Right lobe of liver (tissue), 6 donors: ENCODE measurements around the gene DNLZ. TPM values are rescaled to one million over a fixed set of nuclear protein-coding genes. Genes with fewer than 3 reads are reported as not detected.
"Not testable (repeated sequence)": the region's sequence is repeated elsewhere in the genome, so short reads cannot be mapped to it uniquely, and the experiment has no call there.

ENCODE experiments used
- ATAC-seq, 4 donors: fragments of 200-7000 bp; cut with Tn5 transposase; one replicate each; pipeline ENCODE4 v1.9.1; 2020; ENCODE audit warnings: mild to moderate bottlenecking in 4 of 4, moderate library complexity in 4 of 4
- DNase-seq, 3 donors: peaks; one replicate each; pipeline ENCODE4 v3.0.0-alpha.2; 2020
- H3K27ac ChIP-seq, 3 donors: fragments of 200-600 bp; one replicate each; pipeline ENCODE4 v1.8.0; 2022
- H3K27me3 ChIP-seq, 2 donors: fragments of 200-600 bp; one replicate each; pipeline ENCODE4 v1.8.0; 2022
- H3K36me3 ChIP-seq, 4 donors: fragments of 200-600 bp; sonication (generic) in 1 of 4; one replicate each; pipeline versions ENCODE4 v1.5.1 to v1.8.0; 2017 to 2022; ENCODE audit warnings: control low read depth in 1 of 4
- H3K4me1 ChIP-seq, 4 donors: fragments of 200-600 bp; sonication (generic) in 1 of 4; one replicate each; pipeline versions ENCODE4 v1.5.1 to v1.8.0; 2017 to 2022; ENCODE audit warnings: control low read depth in 1 of 4
- H3K4me3 ChIP-seq, 3 donors: fragments of 200-600 bp; one replicate each; pipeline ENCODE4 v1.8.0; 2022
- H3K9me3 ChIP-seq, 4 donors: fragments of 200-600 bp; sonication (generic) in 1 of 4; one replicate each; pipeline versions ENCODE4 v1.5.1 to v1.8.0; 2017 to 2022; ENCODE audit warnings: control low read depth in 1 of 4
- POLR2A ChIP-seq: fragments of 450-650 bp; IDR thresholded peaks from one replicate; pipeline ENCODE4 v1.6.1; 2017; ENCODE audit warnings: antibody characterized with exemption, mild to moderate bottlenecking
- WGBS: methylation state at CpG from one replicate; pipeline ENCODE4 v1.1.6; 2018; ENCODE audit warnings: low coverage, low lambda C conversion rate; ENCODE audit not compliant: insufficient coverage; ENCODE audit errors: missing lambda C conversion rate; 5-methylcytosine and 5-hydroxymethylcytosine counted together
- intact Hi-C, 2 donors: fragments of 100-400 bp; cut with DNase I; formaldehyde crosslinking; loops; one replicate each; pipeline versions ENCODE4 v1.11.2 to v1.14.1; 2022
- total RNA-seq, 6 experiments: library from RNA; depleted of rRNA in 2 of 6; stranded (reverse); fragments of >200 nt in 2 of 6; fragmentation: NEBNext Ultra II Directional in 3 of 6; extraction: Animal tissue kit (Norgen Biotek cat#: 25700) in 3 of 6; gene quantifications; one replicate each; pipeline versions ENCODE4 v1.1.0 to v1.2.4, GENCODE V29; 2016 to 2023
- TF ChIP-seq, protein P1 (sequence below), 4 donors: fragments of 200-600 bp in 3 of 4; fragments of 450-650 bp in 1 of 4; IDR thresholded peaks; one replicate each; pipeline versions ENCODE4 v1.5.1 to v1.8.0; 2016 to 2022; ENCODE audit warnings: antibody characterized with exemption in 4 of 4, mild to moderate bottlenecking in 2 of 4
- donor health status: DM: no; HTN: yes; CAD: no.
- donor health status: DM: no; HTN: no; CAD: no.
- donor health status: DM: no; HTN: no; CAD: no.
- donor health status: DM: no; HTN: yes; CAD: no.
- donor health status: DM: no; HTN: yes; CAD: no.

Gene DNLZ
- total RNA-seq, 6 experiments from 2014 or later: 5.0 to 26.0 (median 10.4) TPM

DNA sequence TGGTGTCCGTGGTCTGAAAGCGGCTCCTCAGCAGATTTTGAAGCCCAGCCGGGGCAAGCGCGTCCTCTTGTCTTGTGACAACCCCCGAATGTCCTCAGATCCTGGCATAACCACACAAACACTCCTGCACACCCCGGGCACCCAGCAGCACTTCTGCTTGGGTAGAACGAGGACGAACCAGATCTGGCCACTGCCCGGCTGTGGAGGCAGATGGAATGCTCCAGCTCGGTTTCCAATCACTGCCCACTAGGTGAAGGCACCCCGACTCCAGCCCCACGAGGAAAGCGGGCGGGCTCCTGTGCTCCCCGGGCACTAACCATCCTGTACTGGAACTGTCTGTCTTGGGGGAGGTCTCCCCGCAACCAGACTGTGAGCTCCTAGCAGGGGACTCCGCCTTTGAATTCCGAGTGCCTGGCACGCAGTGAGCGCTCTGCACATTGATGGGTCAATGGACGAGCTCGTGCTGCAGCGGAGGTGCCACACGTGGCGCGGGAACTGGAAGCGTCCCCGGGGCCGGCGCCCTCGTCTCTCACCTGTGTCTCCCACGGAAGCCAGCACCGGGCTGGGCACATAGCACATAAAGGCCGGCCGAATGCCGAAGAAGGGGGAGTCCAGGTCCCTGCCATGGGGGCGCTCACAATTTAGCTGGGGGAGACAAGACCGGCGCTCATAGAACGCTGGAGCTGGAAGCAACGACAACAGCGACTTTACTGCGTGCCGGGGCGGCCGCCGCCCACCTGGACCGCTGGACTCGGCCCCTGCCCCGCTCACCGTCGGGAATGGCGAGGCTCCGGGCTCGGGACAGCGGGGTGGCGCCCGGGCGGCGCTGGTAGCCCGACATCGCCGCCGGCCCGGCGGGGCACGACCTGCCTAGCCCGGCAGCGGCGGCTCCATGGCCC lies 46.3 kb upstream of the DNLZ start:
- peak; percentile 64 to 79 (median 73) for DNase-seq
- peaks cover 0 to 54% (median 18%) of the 10 kb centered on the region in 4 donors for H3K36me3 ChIP-seq
- peak; percentile 58 to 69 (median 64) for ATAC-seq
- TF ChIP-seq, protein P1, sequence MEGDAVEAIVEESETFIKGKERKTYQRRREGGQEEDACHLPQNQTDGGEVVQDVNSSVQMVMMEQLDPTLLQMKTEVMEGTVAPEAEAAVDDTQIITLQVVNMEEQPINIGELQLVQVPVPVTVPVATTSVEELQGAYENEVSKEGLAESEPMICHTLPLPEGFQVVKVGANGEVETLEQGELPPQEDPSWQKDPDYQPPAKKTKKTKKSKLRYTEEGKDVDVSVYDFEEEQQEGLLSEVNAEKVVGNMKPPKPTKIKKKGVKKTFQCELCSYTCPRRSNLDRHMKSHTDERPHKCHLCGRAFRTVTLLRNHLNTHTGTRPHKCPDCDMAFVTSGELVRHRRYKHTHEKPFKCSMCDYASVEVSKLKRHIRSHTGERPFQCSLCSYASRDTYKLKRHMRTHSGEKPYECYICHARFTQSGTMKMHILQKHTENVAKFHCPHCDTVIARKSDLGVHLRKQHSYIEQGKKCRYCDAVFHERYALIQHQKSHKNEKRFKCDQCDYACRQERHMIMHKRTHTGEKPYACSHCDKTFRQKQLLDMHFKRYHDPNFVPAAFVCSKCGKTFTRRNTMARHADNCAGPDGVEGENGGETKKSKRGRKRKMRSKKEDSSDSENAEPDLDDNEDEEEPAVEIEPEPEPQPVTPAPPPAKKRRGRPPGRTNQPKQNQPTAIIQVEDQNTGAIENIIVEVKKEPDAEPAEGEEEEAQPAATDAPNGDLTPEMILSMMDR (IDR thresholded peaks at IDR 0.05): no peak
- no peak for TF ChIP-seq POLR2A
- no peaks in the 10 kb centered on the region for H3K27me3 ChIP-seq
- peak overlapping the region; percentile 63 to 86 (median 67) for H3K27ac ChIP-seq
- H3K4me1 ChIP-seq: peaks cover 0 to 19% (median 8%) of the 10 kb centered on the region in 4 donors
- intact Hi-C loops: no loop called here
- WGBS: 7% methylated on average over 24 of the region's 71 CpGs
- no peaks in the 10 kb centered on the region for H3K9me3 ChIP-seq
- peak overlapping the region; percentile 74 to 98 (median 93) for H3K4me3 ChIP-seq

- Histone ChIP-seq H3K36me3 (peaks cover 0 to 43% (median 13%) of the 10 kb centered on the region in 4 donors), H3K4me3 (no peak overlapping the region), H3K27me3 (no peaks in the 10 kb centered on the region), H3K9me3 (no peaks in the 10 kb centered on the region), H3K4me1 (peaks cover 0 to 19% (median 8%) of the 10 kb centered on the region in 4 donors), H3K27ac (no peak overlapping the region)
- WGBS: 78% methylated on average over 4 of the region's 7 CpGs
- DNase-seq (no peak), ATAC-seq (no peak)
- intact Hi-C loops: no loop called here
- TF ChIP-seq, protein P1 (IDR thresholded peaks at IDR 0.05): no peak
- no peak for TF ChIP-seq POLR2A
Measured at GRCh38 chr9:136407911-136408310, 44.4 kb upstream of the DNLZ start.

DNA sequence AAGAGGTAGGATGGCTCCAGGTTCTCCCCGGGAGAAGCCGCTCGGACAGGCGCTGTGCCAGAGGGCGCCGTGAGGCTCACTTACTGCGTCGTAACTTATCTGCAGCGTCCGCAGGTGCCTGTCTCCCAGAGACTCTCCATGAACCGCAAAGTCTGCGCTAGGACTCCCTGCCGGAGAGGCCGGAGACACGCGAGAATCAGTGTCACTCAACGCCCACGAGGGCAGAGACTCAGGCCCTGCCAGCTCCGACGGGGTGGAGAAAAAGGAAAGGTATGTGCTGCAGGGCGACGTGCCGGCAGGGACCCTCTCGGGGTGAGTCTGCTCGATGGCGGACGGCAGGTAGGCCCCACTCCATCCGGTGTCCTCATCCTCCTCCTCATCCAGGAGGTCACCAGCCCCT lies 43.5 kb upstream of the DNLZ start:
- DNase-seq, ATAC-seq, intact Hi-C loops, H3K4me3 ChIP-seq, H3K27me3 ChIP-seq, H3K27ac ChIP-seq, H3K9me3 ChIP-seq: not testable (repeated sequence)
- WGBS: no CpG with 5 or more reads among the region's 28 CpGs
- Histone ChIP-seq H3K4me1 (peaks cover 0 to 19% (median 8%) of the 10 kb centered on the region in 4 donors), H3K36me3 (peaks cover 0 to 36% (median 11%) of the 10 kb centered on the region in 4 donors)

DNA sequence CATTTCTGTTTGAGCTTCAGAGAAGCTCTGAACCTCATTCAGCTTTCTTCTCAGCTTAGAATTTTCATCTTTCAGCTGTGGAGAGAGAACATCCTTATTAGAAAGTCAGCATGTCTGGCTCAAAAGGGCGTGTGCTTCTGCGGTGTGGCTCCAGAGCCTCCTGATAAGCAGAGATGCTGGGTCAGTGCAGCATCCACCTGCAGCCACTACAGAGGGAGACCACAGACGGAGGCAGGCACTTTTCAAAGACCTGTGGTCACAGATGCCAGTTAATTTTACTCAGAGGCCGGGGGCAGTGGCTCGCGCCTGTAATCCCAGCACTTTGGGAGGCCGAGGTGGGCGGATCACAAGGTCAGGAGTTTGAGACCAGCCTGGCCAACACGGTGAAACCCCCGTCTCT lies 42.4 kb upstream of the DNLZ start:
- H3K27ac ChIP-seq, DNase-seq, H3K27me3 ChIP-seq, H3K4me3 ChIP-seq, H3K9me3 ChIP-seq, ATAC-seq, intact Hi-C loops, H3K4me1 ChIP-seq: not testable (repeated sequence)
- WGBS: 77% methylated on average over 6 of the region's 10 CpGs
- H3K36me3 ChIP-seq: peaks cover 0 to 40% (median 11%) of the 10 kb centered on the region in 4 donors

DNA sequence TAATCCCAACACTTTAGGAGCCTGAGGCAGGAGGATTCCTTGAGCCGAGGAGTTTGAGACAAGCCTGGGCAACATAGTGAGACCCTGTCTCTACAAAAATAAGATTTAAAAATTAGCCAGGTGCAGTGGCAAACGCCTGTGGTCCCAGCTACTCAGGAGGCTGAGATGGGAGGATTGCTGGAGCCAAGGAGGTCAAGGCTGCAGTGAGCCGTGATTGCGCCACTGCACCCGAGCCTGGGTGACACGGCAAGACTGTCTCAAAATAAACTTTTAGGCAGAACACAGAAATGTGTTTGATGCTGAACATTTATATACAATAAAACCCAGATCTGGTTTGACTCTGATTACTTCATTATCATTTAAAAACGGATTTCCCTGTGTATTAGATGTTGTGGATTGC lies 41.9 kb upstream of the DNLZ start:
- no peak overlapping the region for H3K4me3 ChIP-seq
- intact Hi-C loops: no loop called here
- TF ChIP-seq POLR2A: no peak
- TF ChIP-seq, protein P1 (IDR thresholded peaks at IDR 0.05): no peak
- peaks cover 0 to 12% (median 5%) of the 10 kb centered on the region in 4 donors for H3K4me1 ChIP-seq
- H3K27ac ChIP-seq: no peak overlapping the region
- peaks cover 0 to 40% (median 11%) of the 10 kb centered on the region in 4 donors for H3K36me3 ChIP-seq
- 55% methylated on average over 4 of the region's 7 CpGs for WGBS
- no peak for DNase-seq
- no peak for ATAC-seq
- H3K9me3 ChIP-seq: no peaks in the 10 kb centered on the region
- H3K27me3 ChIP-seq: no peaks in the 10 kb centered on the region
